ENCODE data around the gene PXDN. TPM values are rescaled to one million over a fixed set of nuclear protein-coding genes. Genes with fewer than 3 reads are reported as not detected.

Gene PXDN
- total and polyA plus RNA-seq, 9 of the 15 experiments (the other 6 are each of a cell fraction or from before 2014, with no cell fraction given), result 0.49 TPM; not detected in 8

DNA sequence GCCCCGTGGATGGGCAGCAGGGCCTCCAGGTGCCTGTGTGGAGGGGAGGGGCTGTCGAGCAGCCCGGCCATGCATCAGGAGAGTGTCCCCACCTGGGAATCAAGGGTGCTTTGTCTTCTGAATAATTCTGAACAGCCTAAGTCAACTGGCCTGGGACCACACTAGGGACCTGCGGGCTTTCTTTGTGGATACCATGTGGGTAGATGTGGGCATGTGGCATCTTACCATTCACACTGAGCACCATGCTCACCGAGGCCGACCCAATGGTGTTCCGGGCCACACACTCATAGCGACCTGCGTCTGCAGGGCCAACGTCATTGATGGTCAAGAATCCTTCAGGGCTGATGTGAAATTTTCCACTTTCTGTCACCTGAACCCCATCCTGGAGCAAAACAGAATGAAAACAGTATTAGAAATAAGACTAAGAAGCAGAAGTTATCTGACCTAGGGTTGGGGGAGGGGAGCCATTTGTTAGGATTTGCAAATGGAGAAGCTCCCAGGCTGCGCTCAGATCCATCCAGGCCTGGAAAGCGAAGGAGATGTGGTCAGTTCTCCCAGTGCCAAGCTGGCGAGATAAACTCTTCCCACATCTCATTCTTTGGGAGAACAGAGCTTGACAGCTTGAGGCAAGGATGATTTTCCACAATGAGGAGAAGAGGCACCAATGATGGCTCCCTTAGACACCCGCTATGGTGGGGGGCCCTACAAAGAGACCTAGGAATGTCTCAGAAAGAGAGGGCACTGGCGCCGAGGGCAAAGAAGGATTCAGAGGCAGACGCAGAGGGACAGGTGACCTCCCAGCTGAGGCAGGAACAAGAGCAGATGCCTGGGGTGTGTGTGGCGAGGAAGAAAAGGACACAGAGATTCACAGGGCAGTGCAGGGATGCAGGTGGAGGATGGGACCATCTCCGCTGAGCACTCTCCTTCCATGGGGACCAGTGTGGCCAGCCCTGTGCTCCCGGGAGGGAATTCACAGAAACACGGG is 83.4 kb downstream of the PXDN start:
- Histone ChIP-seq H3K27ac (ENCODE audit: extremely low read depth, low read depth, low read length) (no peak overlapping the region), H4K20me1 (replicated peaks; ENCODE audit: control insufficient read depth, insufficient read depth, low read length) (no peaks in the 10 kb centered on the region; the same call in 1 of the 2 replicates), H3K9ac (ENCODE audit: insufficient read depth in 1 of 2, low read depth in 2 of 2, low read length in 2 of 2) (no peak overlapping the region), H3K27me3 (ENCODE audit: control insufficient read depth in 2 of 2, insufficient read depth in 2 of 2, low read length in 2 of 2) (peaks cover 18 to 52% of the 10 kb centered on the region in 2 experiments), H3K36me3 (ENCODE audit: control insufficient read depth, insufficient read depth, low read length) (no peaks in the 10 kb centered on the region), H3K4me2 (ENCODE audit: insufficient read depth, low read length) (no peak overlapping the region), H3K4me1 (replicated peaks in 1 of 2; ENCODE audit: control insufficient read depth in 2 of 2, insufficient read depth in 2 of 2, low read length in 2 of 2) (no peaks in the 10 kb centered on the region), H2AFZ (ENCODE audit: low read depth, low read length) (no peak overlapping the region), H3K4me3 (no peak overlapping the region), H3K79me2 (ENCODE audit: control insufficient read depth, insufficient read depth, low read length) (no peaks in the 10 kb centered on the region), H3K9me1 (ENCODE audit: control insufficient read depth, insufficient read depth, low read length) (no peaks in the 10 kb centered on the region), H3K9me3 (replicated peaks; ENCODE audit: control insufficient read depth, insufficient read depth, low read depth, low read length) (no peaks in the 10 kb centered on the region)
- in situ Hi-C loops (cut with MboI) (no loop called here), intact Hi-C loops (cut with micrococcal nuclease) (no loop called here)
- ChIA-PET POLR2A (no interaction called here), CTCF (ENCODE audit: low intra/inter-chr PET ratio) (no interaction called here)
- TF ChIP-seq KLF13 (tag; IDR thresholded peaks at IDR 0.05; ENCODE audit: borderline replicate concordance, low read depth) (no peak), ETV1 (tag; conservative IDR thresholded peaks at IDR 0.05; ENCODE audit: low read depth) (no peak), ZNF609 (CRISPR knock-in tag; IDR thresholded peaks at IDR 0.05; ENCODE audit: borderline replicate concordance) (no peak), PKNOX1 (IDR thresholded peaks at IDR 0.05) (no peak), ZKSCAN8 (CRISPR knock-in tag; IDR thresholded peaks at IDR 0.05) (no peak), CHD1 (IDR thresholded peaks at IDR 0.05; ENCODE audit: low read length) (no peak), CC2D1A (IDR thresholded peaks at IDR 0.05) (no peak)
- TF ChIP-seq, protein P1, sequence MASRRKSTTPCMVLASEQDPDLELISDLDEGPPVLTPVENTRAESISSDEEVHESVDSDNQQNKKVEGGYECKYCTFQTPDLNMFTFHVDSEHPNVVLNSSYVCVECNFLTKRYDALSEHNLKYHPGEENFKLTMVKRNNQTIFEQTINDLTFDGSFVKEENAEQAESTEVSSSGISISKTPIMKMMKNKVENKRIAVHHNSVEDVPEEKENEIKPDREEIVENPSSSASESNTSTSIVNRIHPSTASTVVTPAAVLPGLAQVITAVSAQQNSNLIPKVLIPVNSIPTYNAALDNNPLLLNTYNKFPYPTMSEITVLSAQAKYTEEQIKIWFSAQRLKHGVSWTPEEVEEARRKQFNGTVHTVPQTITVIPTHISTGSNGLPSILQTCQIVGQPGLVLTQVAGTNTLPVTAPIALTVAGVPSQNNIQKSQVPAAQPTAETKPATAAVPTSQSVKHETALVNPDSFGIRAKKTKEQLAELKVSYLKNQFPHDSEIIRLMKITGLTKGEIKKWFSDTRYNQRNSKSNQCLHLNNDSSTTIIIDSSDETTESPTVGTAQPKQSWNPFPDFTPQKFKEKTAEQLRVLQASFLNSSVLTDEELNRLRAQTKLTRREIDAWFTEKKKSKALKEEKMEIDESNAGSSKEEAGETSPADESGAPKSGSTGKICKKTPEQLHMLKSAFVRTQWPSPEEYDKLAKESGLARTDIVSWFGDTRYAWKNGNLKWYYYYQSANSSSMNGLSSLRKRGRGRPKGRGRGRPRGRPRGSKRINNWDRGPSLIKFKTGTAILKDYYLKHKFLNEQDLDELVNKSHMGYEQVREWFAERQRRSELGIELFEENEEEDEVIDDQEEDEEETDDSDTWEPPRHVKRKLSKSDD (conservative IDR thresholded peaks at IDR 0.05; ENCODE audit: low read length), result no peak
- WGBS (ENCODE audit: insufficient coverage, low coverage, missing lambda C conversion rate), result 0% methylated on average over 20 of the region's 21 CpGs
- BruUV-seq (replicated peaks), result no TSS peak
- no peak for DNase-seq (ENCODE audit: extremely low read depth in 1 of 4, low spot score in 3 of 4)
- ATAC-seq, result no peak
- no peak for FAIRE-seq

Data from K562 (cell line).